ENCODE results near the gene HNRNPUL1. TPM values are rescaled to one million over a fixed set of nuclear protein-coding genes. Genes with fewer than 3 reads are reported as not detected.

The HNRNPUL1 gene
- total and polyA plus RNA-seq, 10 of the 15 experiments (the other 5 are each of a cell fraction or from before 2014, with no cell fraction given): 11.1 to 276 (median 117) TPM

- TF ChIP-seq EZH2 (IDR thresholded peaks at IDR 0.05; ENCODE audit: borderline replicate concordance, control insufficient read depth, low read depth, low read length) (no peak), TAF1 (IDR thresholded peaks at IDR 0.05; ENCODE audit: borderline replicate concordance, low read depth, low read length) (no peak), NKRF (conservative IDR thresholded peaks at IDR 0.05) (no peak), ZNF207 (IDR thresholded peaks at IDR 0.05; ENCODE audit: borderline replicate concordance) (no peak), IRF4 (IDR thresholded peaks at IDR 0.05; ENCODE audit: low read depth, low read length) (no peak), ZNF687 (IDR thresholded peaks at IDR 0.05) (no peak), SPI1 (IDR thresholded peaks at IDR 0.05; ENCODE audit: borderline replicate concordance, insufficient read depth, low read depth, low read length) (no peak), IKZF2 (IDR thresholded peaks at IDR 0.05) (no peak; a peak in 1 of 4 replicates), CHD1 (IDR thresholded peaks at IDR 0.05; ENCODE audit: low read depth, low read length) (no peak), HDGF (IDR thresholded peaks at IDR 0.05) (peak; percentile 83), CTCF (IDR thresholded peaks at IDR 0.05 in 2 of 3, conservative IDR thresholded peaks at IDR 0.05 in 1 of 3; ENCODE audit: control insufficient read depth in 2 of 3, extremely low read depth in 1 of 3, insufficient read depth in 1 of 3, low read depth in 3 of 3, low read length in 3 of 3) (no peak), PML (IDR thresholded peaks at IDR 0.05; ENCODE audit: low read length) (peak; percentile 52; the same call in 1 of the 2 replicates), KAT2A (conservative IDR thresholded peaks at IDR 0.05; ENCODE audit: control insufficient read depth, low read depth, low read length) (no peak), ZBTB40 (IDR thresholded peaks at IDR 0.05; ENCODE audit: borderline replicate concordance) (no peak), CEBPB (IDR thresholded peaks at IDR 0.05; ENCODE audit: borderline replicate concordance in 1 of 2, low read depth in 2 of 2, low read length in 2 of 2) (no peak), ZSCAN29 (IDR thresholded peaks at IDR 0.05) (no peak), SREBF1 (IDR thresholded peaks at IDR 0.05; ENCODE audit: low read length) (no peak)
Measured at GRCh38 chr19:41325947-41326706, 62.0 kb downstream of the HNRNPUL1 start (continued).
